ENCODE measurements around the gene DMAP1. TPM values are rescaled to one million over a fixed set of nuclear protein-coding genes. Genes with fewer than 3 reads are reported as not detected.

DMAP1 gene, protein sequence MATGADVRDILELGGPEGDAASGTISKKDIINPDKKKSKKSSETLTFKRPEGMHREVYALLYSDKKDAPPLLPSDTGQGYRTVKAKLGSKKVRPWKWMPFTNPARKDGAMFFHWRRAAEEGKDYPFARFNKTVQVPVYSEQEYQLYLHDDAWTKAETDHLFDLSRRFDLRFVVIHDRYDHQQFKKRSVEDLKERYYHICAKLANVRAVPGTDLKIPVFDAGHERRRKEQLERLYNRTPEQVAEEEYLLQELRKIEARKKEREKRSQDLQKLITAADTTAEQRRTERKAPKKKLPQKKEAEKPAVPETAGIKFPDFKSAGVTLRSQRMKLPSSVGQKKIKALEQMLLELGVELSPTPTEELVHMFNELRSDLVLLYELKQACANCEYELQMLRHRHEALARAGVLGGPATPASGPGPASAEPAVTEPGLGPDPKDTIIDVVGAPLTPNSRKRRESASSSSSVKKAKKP
- total RNA-seq (ENCODE audit: low replicate concordance) = 23.5 and 32.3 TPM in 2 replicates

DNA sequence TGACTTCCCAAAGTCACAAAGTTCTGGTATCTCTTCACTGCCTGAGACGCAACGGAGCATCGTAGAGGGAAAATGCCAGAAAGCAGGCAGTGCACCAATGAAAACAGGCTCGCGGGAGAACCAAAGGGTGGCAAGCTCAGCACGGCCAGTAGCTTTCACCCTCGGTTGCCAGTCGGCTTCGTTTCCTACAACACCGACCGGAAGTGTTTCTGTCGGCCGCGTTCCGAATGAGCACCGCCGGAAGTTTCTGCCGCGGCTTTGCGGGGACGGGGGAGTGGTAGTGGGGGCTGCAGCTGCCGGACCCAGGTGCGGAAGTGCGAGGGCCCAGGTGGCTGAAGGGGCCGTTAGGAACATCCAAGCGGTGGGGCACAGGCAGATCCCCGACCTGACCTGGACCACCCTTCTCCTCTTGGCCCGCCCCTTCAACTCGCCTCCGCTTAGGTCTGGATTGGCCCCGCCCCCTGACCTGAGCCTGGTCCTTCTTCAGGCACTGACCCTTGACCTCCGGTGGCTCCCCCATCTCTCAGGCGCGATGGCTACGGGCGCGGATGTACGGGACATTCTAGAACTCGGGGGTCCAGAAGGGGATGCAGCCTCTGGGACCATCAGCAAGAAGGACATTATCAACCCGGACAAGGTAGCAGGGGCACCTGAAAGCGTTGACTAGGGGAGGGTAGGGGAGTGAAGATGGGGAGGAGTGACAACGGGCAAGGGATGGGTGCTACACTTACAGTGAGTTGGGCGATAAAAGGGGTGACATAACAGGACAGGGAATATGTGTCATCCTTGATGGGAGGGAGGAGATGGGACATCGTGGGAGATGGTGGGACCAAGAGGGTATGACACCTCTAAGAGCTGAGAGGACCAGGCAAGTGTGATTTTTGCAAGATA, at the start of gene DMAP1:
Gene DMAP1 (plus strand): TSS at position 250 of the 891 bp plus-strand sequence. CDS start 283 bp downstream, at position 533.

Other genes with a start within 250 kb of the DMAP1 start
- 6.8 and 14.5 TPM in 2 replicates for gene DPH2, start 243.5 kb upstream of the DMAP1 start, total RNA-seq (ENCODE audit: low replicate concordance)
- 56.7 and 147 TPM in 2 replicates for gene ATP6V0B, start 238.5 kb upstream of the DMAP1 start, total RNA-seq (ENCODE audit: low replicate concordance)
- gene B4GALT2, start 234.3 kb upstream of the DMAP1 start, total RNA-seq (ENCODE audit: low replicate concordance) = 64.8 and 105 TPM in 2 replicates
- 2.2 and 3.1 TPM in 2 replicates for gene CCDC24, start 221.9 kb upstream of the DMAP1 start, total RNA-seq (ENCODE audit: low replicate concordance)
- 4.6 and 7.5 TPM in 2 replicates for gene SLC6A9, start 182.0 kb upstream of the DMAP1 start, total RNA-seq (ENCODE audit: low replicate concordance)
- 0.08 and 0.23 TPM in 2 replicates for gene KLF17, start 94.7 kb upstream of the DMAP1 start, total RNA-seq (ENCODE audit: low replicate concordance)
- gene KLF18, start 71.8 kb upstream of the DMAP1 start, total RNA-seq (ENCODE audit: low replicate concordance) = not detected in 2 replicates
- gene ERI3, start 141.8 kb downstream of the DMAP1 start, total RNA-seq (ENCODE audit: low replicate concordance) = 26.7 and 56.3 TPM in 2 replicates
- 48.0 and 67.7 TPM in 2 replicates for gene RNF220, start 191.8 kb downstream of the DMAP1 start, total RNA-seq (ENCODE audit: low replicate concordance)

Measured in smooth muscle cell of the coronary artery (primary cell).